Left lung (tissue), 10 donors: ENCODE measurements around the gene GPHN. TPM values are rescaled to one million over a fixed set of nuclear protein-coding genes. Genes with fewer than 3 reads are reported as not detected.

ENCODE experiments used
- ATAC-seq: fragments of 200-7000 bp; cut with Tn5 transposase; one replicate; pipeline ENCODE4 v1.9.1; 2020; ENCODE audit warnings: moderate library complexity
- DNase-seq, 4 donors: peaks; one replicate each; pipeline ENCODE4 v3.0.0-alpha.2; 2013 to 2020
- H3K27ac ChIP-seq, 2 donors: fragments of 200-600 bp; sonication (generic) in 1 of 2; one replicate each; pipeline versions ENCODE4 v1.5.0 to v1.8.0; 2020 to 2021
- H3K27me3 ChIP-seq, 2 donors: fragments of 200-600 bp; sonication (generic) in 1 of 2; one replicate each; pipeline versions ENCODE4 v1.5.0 to v1.8.0; 2020 to 2021
- H3K36me3 ChIP-seq, 2 donors: fragments of 200-600 bp; sonication (generic) in 1 of 2; one replicate each; pipeline versions ENCODE4 v1.5.0 to v1.8.0; 2020 to 2021
- H3K4me1 ChIP-seq, 2 donors: fragments of 200-600 bp; one replicate each; pipeline ENCODE4 v1.8.0; 2021
- H3K4me3 ChIP-seq, 2 donors: fragments of 200-600 bp; sonication (generic) in 1 of 2; one replicate each; pipeline versions ENCODE4 v1.5.0 to v1.8.0; 2020 to 2021; ENCODE audit warnings: mild to moderate bottlenecking in 1 of 2
- H3K9me3 ChIP-seq, 2 donors: fragments of 200-600 bp; sonication (generic) in 1 of 2; one replicate each; pipeline versions ENCODE4 v1.5.0 to v1.8.0; 2020 to 2021
- intact Hi-C, 2 donors: fragments of 100-400 bp; cut with DNase I; formaldehyde crosslinking; loops; one replicate each; pipeline versions ENCODE4 v1.11.2 to v1.14.2; 2022
- polyA plus RNA-seq, 6 donors: library from polyadenylated mRNA; unstranded; fragments of 120-200 nt; gene quantifications; one replicate each; pipeline ENCODE4 v1.2.1, GENCODE V29; 2013; ENCODE audit not compliant: insufficient read length in 6 of 6
- total RNA-seq, 2 donors: library from RNA; stranded (reverse); fragmentation: NEBNext Ultra II Directional; extraction: Animal tissue kit (Norgen Biotek cat#: 25700); gene quantifications; one replicate each; pipeline ENCODE4 v1.2.1, GENCODE V29; 2021
- TF ChIP-seq, protein P1 (sequence below), 2 donors: fragments of 200-600 bp; sonication (generic) in 1 of 2; IDR thresholded peaks; one replicate each; pipeline versions ENCODE4 v1.5.0 to v1.8.0; 2021; ENCODE audit warnings: antibody characterized with exemption in 2 of 2
- donor health status: DM: no; HTN: yes; CAD: no.
- donor health status: DM: no; HTN: no; CAD: no.

GPHN gene
- total and polyA plus RNA-seq, 8 donors: 22.6 to 31.1 (median 25.7) TPM

DNA sequence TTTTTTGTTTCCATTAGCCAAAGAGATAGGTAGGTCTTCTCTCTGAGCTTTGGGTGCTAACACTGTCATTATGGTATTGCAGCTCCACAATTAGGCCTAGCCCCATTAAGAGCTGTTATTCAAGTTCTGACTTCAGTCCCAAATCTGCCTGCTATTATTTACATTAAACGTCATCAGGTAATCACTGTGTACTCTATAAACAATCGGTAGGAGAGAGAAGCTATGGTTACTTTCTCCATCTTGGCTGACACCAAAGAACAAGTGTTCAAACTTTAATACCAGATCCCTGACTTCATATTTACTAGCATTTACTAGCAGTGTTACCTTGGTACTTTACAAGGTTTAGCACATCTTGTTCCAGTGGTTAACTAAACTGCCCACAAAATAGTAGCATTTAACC, 376.2 kb downstream of the GPHN start:
- Histone ChIP-seq H3K4me1 (no peaks in the 10 kb centered on the region), H3K27ac (no peak overlapping the region)
- intact Hi-C loops: no loop called here

DNA sequence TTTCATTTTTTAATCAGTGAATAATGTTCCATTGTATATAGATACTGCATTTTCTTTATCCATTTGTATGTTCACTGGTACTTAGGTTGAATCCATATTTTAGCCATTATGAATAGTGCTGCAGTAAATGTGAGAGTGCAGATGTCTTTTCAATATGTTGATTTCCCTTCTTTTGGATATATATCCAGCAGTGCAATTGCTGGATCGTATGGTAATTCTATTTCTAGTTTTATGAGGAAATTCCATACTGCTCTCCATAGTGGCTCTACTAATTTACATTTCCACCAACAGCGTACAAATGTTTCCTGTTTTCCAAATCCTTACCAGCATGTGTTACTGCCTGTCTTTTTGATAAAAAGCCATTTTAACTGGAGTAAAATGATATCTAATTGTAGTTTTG, 392.8 kb downstream of the GPHN start:
- no peak for ATAC-seq
- H3K9me3 ChIP-seq: peaks cover 0 to 21% of the 10 kb centered on the region in 2 donors
- TF ChIP-seq, protein P1, sequence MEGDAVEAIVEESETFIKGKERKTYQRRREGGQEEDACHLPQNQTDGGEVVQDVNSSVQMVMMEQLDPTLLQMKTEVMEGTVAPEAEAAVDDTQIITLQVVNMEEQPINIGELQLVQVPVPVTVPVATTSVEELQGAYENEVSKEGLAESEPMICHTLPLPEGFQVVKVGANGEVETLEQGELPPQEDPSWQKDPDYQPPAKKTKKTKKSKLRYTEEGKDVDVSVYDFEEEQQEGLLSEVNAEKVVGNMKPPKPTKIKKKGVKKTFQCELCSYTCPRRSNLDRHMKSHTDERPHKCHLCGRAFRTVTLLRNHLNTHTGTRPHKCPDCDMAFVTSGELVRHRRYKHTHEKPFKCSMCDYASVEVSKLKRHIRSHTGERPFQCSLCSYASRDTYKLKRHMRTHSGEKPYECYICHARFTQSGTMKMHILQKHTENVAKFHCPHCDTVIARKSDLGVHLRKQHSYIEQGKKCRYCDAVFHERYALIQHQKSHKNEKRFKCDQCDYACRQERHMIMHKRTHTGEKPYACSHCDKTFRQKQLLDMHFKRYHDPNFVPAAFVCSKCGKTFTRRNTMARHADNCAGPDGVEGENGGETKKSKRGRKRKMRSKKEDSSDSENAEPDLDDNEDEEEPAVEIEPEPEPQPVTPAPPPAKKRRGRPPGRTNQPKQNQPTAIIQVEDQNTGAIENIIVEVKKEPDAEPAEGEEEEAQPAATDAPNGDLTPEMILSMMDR (IDR thresholded peaks at IDR 0.05): no peak
- peaks cover 0 to 6% of the 10 kb centered on the region in 2 donors for H3K36me3 ChIP-seq
- H3K27me3 ChIP-seq: no peaks in the 10 kb centered on the region
- DNase-seq: no peak
- H3K4me1 ChIP-seq: no peaks in the 10 kb centered on the region
- no peak overlapping the region for H3K4me3 ChIP-seq
- H3K27ac ChIP-seq: no peak overlapping the region
- intact Hi-C loops: no loop called here

More for the DNA sequence above, 376.2 kb downstream of the GPHN start:
- TF ChIP-seq, protein P1 (IDR thresholded peaks at IDR 0.05): no peak
- no peak for DNase-seq
- Histone ChIP-seq H3K36me3 (no peaks in the 10 kb centered on the region), H3K27me3 (no peaks in the 10 kb centered on the region), H3K9me3 (peaks cover 0 to 28% of the 10 kb centered on the region in 2 donors), H3K4me3 (no peak overlapping the region)
- ATAC-seq: no peak

DNA sequence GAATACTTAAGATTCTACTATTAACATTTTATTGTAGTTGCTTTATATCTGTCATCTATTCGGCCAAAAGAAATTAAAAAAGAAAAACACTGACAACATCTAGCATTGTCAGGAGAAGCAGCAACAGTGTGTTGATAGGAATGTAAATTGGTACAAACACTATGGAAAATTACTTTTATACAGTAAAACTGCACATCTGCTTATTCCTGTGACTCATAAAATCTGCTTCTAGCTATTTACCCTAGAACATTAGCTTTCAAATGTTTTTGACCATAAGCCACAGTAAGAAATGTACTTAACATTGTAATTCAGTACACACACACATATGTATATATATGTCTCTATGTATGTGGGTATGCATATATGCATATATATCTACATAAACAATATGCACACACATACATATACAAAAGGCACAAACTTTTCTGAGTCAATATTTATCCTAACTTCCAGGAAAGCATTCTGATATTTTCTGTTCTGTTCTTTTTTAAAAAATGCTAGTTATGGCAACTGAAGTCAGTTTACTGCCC, 402.4 kb downstream of the GPHN start:
- no peak overlapping the region for H3K27ac ChIP-seq
- no peak for ATAC-seq

DNA sequence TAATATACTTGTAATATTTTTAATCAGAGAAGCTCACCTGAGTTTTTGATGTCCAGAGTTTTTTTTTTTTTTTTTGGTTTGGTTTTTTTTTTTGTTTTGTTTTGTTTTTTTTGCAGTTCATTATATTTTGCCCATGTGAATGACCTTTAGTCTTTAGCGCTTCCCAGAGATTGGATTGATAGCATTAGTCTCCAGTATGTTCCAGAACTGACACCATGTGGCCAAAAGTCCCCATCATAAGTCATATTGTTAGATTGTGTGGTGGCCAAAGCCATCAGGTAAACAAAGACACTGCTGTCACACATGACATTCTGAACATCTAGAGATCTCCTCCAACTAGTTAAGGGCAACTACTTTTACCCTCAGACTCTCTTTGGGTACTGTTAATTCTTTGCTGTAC, 408.5 kb downstream of the GPHN start:
- no peak overlapping the region for H3K4me3 ChIP-seq
- no peak overlapping the region for H3K27ac ChIP-seq
- H3K9me3 ChIP-seq: peaks cover 0 to 2% of the 10 kb centered on the region in 2 donors
- ATAC-seq (no peak), DNase-seq (no peak)
- TF ChIP-seq, protein P1 (IDR thresholded peaks at IDR 0.05): no peak
- no peaks in the 10 kb centered on the region for H3K4me1 ChIP-seq
- peaks cover 0 to 8% of the 10 kb centered on the region in 2 donors for H3K36me3 ChIP-seq
- H3K27me3 ChIP-seq: no peaks in the 10 kb centered on the region
- intact Hi-C loops: no loop called here

More for the DNA sequence above, 402.4 kb downstream of the GPHN start:
- Histone ChIP-seq H3K4me3 (no peak overlapping the region), H3K36me3 (no peaks in the 10 kb centered on the region), H3K4me1 (no peaks in the 10 kb centered on the region), H3K9me3 (no peaks in the 10 kb centered on the region), H3K27me3 (no peaks in the 10 kb centered on the region)
- TF ChIP-seq, protein P1 (IDR thresholded peaks at IDR 0.05): no peak
- DNase-seq: no peak
- intact Hi-C loops: no loop called here

GRCh38 chr14:66918527-66918926, 410.6 kb downstream of the GPHN start:
- no peaks in the 10 kb centered on the region for H3K4me1 ChIP-seq
- no peaks in the 10 kb centered on the region for H3K27me3 ChIP-seq
- DNase-seq (no peak), ATAC-seq (no peak)
- no peak overlapping the region for H3K27ac ChIP-seq
- H3K9me3 ChIP-seq: peaks cover 0 to 2% of the 10 kb centered on the region in 2 donors
- TF ChIP-seq, protein P1 (IDR thresholded peaks at IDR 0.05): no peak
- H3K4me3 ChIP-seq: no peak overlapping the region
- H3K36me3 ChIP-seq: peaks cover 0 to 18% of the 10 kb centered on the region in 2 donors
- intact Hi-C loops: no loop called here
